Measurements from ENCODE around the gene CSNK1D. TPM values are rescaled to one million over a fixed set of nuclear protein-coding genes. Genes with fewer than 3 reads are reported as not detected.

Gene CSNK1D
- total RNA-seq (2014; rRNA removed; shearing (Covaris generic)) = 33.2 and 42.0 TPM in 2 replicates

DNA sequence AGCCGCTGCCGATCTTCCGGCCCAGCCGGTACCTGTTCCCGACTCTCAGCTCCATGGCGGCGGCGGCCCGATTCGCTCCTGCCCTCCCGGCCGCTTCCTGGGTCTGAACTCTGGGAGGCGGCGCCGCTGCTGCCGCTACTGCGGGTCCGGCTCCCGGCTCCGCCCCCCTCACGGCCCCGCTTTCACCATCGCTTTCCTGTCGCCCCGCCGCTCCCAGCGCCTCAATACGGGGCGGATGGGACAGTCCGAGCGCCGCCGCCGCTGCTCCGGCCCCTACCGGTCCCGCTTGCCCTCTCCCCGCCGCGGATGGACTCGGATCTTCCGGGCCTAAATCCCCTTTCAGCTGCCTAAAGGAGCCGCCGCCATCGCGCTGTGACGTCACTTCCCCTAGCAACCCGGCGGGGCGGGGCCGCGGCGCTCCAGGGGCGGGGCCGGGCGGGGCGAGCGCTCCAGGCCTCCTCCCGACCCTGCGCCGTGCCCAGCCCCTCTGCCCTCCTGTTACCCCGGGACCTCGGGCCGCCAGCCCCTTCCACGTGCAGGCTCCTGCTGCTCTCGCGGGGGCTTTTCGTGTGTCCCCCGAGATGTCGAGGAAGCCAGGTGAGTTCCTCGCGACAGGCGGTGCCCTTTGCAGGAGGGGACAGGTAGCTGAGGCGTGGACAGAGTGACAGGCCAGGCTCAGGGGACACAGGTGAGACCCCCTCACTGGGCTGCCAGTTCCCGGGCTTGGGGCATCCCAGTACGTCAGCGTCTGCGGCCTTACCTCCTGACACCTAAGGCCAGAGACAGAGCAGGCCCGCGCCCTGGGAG is at the start of gene CSNK1D:
TSS of gene CSNK1D (minus strand) at position 374 of the 807 bp plus-strand sequence. CDS start at position 55, 319 bp downstream.

GRCh38 chr17:82317394-82318168 is 44.1 kb upstream of the CSNK1D start, which contains the start of gene CD7:
CD7 (minus strand) TSS chr17:82317608; CDS start chr17:82317495, 113 bp downstream.

GRCh38 chr17:82228842-82229697 is 44.4 kb downstream of the CSNK1D start, which contains the start of gene SLC16A3:
SLC16A3 (plus strand) TSS chr17:82229042; CDS start chr17:82236009, 6,967 bp downstream.

GRCh38 chr17:82212331-82213250 is 60.9 kb downstream of the CSNK1D start, which contains the start of gene CCDC57:
CCDC57 (minus strand) TSS chr17:82212842; CDS start chr17:82201944, 10,898 bp downstream.

Other genes with a start within 250 kb of the CSNK1D start
- 15.0 and 18.4 TPM in 2 replicates for gene RAC3, start 242.0 kb downstream of the CSNK1D start, total RNA-seq (2014; rRNA removed; shearing (Covaris generic))
- gene DCXR, start 236.0 kb downstream of the CSNK1D start, total RNA-seq (2014; rRNA removed; shearing (Covaris generic)) = 74.0 and 86.0 TPM in 2 replicates
- gene RFNG, start 221.9 kb downstream of the CSNK1D start, total RNA-seq (2014; rRNA removed; shearing (Covaris generic)) = 29.9 and 33.5 TPM in 2 replicates
- gene GPS1, start 221.8 kb downstream of the CSNK1D start, total RNA-seq (2014; rRNA removed; shearing (Covaris generic)) = 204 and 210 TPM in 2 replicates
- 127 and 134 TPM in 2 replicates for gene DUS1L, start 207.9 kb downstream of the CSNK1D start, total RNA-seq (2014; rRNA removed; shearing (Covaris generic))
- 246 and 260 TPM in 2 replicates for gene FASN, start 175.5 kb downstream of the CSNK1D start, total RNA-seq (2014; rRNA removed; shearing (Covaris generic))
- gene CCDC57, start 60.9 kb downstream of the CSNK1D start, total RNA-seq (2014; rRNA removed; shearing (Covaris generic)) = 36.2 and 40.3 TPM in 2 replicates
- 18.8 and 20.1 TPM in 2 replicates for gene SLC16A3, start 44.7 kb downstream of the CSNK1D start, total RNA-seq (2014; rRNA removed; shearing (Covaris generic))
- 0.11 TPM in 1 of 2 replicates, not detected in the other for gene CD7, start 43.9 kb upstream of the CSNK1D start, total RNA-seq (2014; rRNA removed; shearing (Covaris generic))
- 15.3 and 22.8 TPM in 2 replicates for gene SECTM1, start 60.1 kb upstream of the CSNK1D start, total RNA-seq (2014; rRNA removed; shearing (Covaris generic))
- 0.16 and 0.98 TPM in 2 replicates for gene TEX19, start 85.5 kb upstream of the CSNK1D start, total RNA-seq (2014; rRNA removed; shearing (Covaris generic))
- gene UTS2R, start 98.1 kb upstream of the CSNK1D start, total RNA-seq (2014; rRNA removed; shearing (Covaris generic)) = not detected in 2 replicates
- gene HEXD, start 144.6 kb upstream of the CSNK1D start, total RNA-seq (2014; rRNA removed; shearing (Covaris generic)) = 10.5 and 10.8 TPM in 2 replicates
- 37.9 and 43.6 TPM in 2 replicates for gene OGFOD3, start 144.9 kb upstream of the CSNK1D start, total RNA-seq (2014; rRNA removed; shearing (Covaris generic))
- 48.5 and 53.5 TPM in 2 replicates for gene CYBC1, start 177.1 kb upstream of the CSNK1D start, total RNA-seq (2014; rRNA removed; shearing (Covaris generic))
- 24.1 and 26.1 TPM in 2 replicates for gene NARF, start 185.0 kb upstream of the CSNK1D start, total RNA-seq (2014; rRNA removed; shearing (Covaris generic))
- gene FOXK2, start 246.0 kb upstream of the CSNK1D start, total RNA-seq (2014; rRNA removed; shearing (Covaris generic)) = 32.6 and 34.9 TPM in 2 replicates

Measured in A375 (cell line).